Upper lobe of right lung (tissue), 1 donor: ENCODE results near the gene RFC1. TPM values are rescaled to one million over a fixed set of nuclear protein-coding genes. Genes with fewer than 3 reads are reported as not detected.
"Not testable (repeated sequence)": the region's sequence is repeated elsewhere in the genome, so short reads cannot be mapped to it uniquely, and the experiment has no call there.

ENCODE experiments used
- ATAC-seq: fragments of 200-7000 bp; cut with Tn5 transposase; one replicate; pipeline ENCODE4 v1.9.1; 2020; ENCODE audit warnings: mild to moderate bottlenecking, moderate library complexity
- DNase-seq: peaks from one replicate; pipeline ENCODE4 v3.0.0-alpha.2; 2020
- H3K27ac ChIP-seq: fragments of 200-600 bp; one replicate; pipeline ENCODE4 v1.8.0; 2022
- H3K27me3 ChIP-seq: fragments of 200-600 bp; one replicate; pipeline ENCODE4 v1.8.0; 2022; ENCODE audit warnings: mild to moderate bottlenecking
- H3K36me3 ChIP-seq: fragments of 200-600 bp; one replicate; pipeline ENCODE4 v1.8.0; 2022
- H3K4me1 ChIP-seq: fragments of 200-600 bp; one replicate; pipeline ENCODE4 v1.8.0; 2022
- H3K4me3 ChIP-seq: fragments of 200-600 bp; one replicate; pipeline ENCODE4 v1.8.0; 2022; ENCODE audit warnings: mild to moderate bottlenecking
- H3K9me3 ChIP-seq: fragments of 200-600 bp; one replicate; pipeline ENCODE4 v1.8.0; 2022
- intact Hi-C: fragments of 100-400 bp; cut with DNase I; formaldehyde crosslinking; loops from one replicate; pipeline ENCODE4 v1.11.0; 2022
- total RNA-seq: library from RNA; stranded (reverse); fragmentation: NEBNext Ultra II Directional; extraction: Animal tissue kit (Norgen Biotek cat#: 25700); gene quantifications from one replicate; pipeline ENCODE4 v1.2.1, GENCODE V29; 2021
- TF ChIP-seq, protein P1 (sequence below): fragments of 200-600 bp; IDR thresholded peaks from one replicate; pipeline ENCODE4 v1.8.0; 2022; ENCODE audit warnings: antibody characterized with exemption
- donor health status: DM: no; HTN: yes; CAD: no; lungs with severe emphysema.

The RFC1 gene
- total RNA-seq, 1 donor from 2014 or later = 55.5 TPM

DNA sequence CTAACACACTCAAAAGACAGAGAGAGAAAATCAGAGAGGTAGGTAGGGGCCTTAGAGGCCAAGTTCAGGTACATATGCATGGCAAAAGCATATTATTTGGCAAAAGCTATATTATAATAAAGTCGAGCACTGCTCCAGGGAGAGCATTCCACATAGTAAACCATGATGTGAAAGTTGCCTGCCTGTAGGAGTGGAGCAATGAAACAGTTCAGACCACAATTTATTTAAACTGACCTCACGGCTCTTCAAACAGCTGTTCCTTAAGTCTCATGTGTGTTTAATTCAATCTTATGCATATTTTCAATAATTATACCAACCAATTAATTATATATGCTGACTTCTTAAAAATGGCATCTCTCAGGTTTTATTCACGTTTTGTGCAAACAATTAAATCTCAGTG, 3.3 kb downstream of the RFC1 start:
- Histone ChIP-seq H3K4me1 (peaks cover 26% of the 10 kb centered on the region), H3K4me3 (no peak overlapping the region), H3K27me3 (no peaks in the 10 kb centered on the region), H3K36me3 (no peaks in the 10 kb centered on the region), H3K9me3 (no peaks in the 10 kb centered on the region), H3K27ac (no peak overlapping the region)
- TF ChIP-seq, protein P1, sequence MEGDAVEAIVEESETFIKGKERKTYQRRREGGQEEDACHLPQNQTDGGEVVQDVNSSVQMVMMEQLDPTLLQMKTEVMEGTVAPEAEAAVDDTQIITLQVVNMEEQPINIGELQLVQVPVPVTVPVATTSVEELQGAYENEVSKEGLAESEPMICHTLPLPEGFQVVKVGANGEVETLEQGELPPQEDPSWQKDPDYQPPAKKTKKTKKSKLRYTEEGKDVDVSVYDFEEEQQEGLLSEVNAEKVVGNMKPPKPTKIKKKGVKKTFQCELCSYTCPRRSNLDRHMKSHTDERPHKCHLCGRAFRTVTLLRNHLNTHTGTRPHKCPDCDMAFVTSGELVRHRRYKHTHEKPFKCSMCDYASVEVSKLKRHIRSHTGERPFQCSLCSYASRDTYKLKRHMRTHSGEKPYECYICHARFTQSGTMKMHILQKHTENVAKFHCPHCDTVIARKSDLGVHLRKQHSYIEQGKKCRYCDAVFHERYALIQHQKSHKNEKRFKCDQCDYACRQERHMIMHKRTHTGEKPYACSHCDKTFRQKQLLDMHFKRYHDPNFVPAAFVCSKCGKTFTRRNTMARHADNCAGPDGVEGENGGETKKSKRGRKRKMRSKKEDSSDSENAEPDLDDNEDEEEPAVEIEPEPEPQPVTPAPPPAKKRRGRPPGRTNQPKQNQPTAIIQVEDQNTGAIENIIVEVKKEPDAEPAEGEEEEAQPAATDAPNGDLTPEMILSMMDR = no peak
- ATAC-seq = no peak
- intact Hi-C loops = no loop called here
- DNase-seq = no peak

DNA sequence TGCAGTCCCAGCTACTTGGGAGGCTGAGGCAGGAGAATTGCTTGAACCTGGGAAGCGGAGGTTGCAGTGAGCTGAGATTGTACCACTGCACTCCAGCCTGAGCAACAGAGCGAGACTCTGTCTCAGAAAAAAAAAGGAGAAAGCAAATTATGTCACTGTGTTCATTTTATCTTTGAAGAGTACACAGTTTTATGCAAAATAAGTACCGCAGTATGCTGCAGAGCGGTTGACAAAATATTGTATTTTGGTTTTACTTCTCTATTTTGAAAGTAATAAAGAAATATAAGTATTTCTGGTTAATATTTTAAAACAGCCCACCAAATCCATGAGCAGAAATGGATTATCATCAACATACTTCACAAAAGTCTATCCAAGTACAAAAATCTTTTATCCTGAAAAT, 5.6 kb downstream of the RFC1 start:
- intact Hi-C loops = not testable (repeated sequence)

DNA sequence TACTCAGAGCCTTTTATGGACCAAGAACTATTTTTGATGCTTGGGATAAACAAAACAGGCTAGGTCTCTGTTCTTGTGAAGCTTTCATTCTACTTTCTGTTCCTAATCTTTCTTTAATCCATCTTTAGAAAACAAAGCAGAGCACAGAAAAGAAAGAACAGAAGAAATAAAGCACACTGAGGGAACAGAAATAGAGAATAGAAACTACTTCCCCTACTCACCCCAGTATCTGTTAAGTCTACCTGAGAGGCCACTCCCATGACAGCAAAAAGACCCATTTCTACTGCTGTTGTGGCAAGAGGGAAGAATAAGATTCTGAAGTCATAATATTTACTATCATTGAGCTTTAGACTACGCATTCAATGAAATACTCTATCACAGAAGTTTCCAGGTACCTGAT, 9.2 kb downstream of the RFC1 start:
- Histone ChIP-seq H3K27ac (no peak overlapping the region), H3K4me1 (peaks cover 24% of the 10 kb centered on the region), H3K27me3 (no peaks in the 10 kb centered on the region), H3K36me3 (no peaks in the 10 kb centered on the region), H3K9me3 (no peaks in the 10 kb centered on the region), H3K4me3 (no peak overlapping the region)
- DNase-seq (no peak), ATAC-seq (no peak)
- TF ChIP-seq, protein P1 = no peak
- intact Hi-C loops = no loop called here

More for the DNA sequence above, 5.6 kb downstream of the RFC1 start:
- not testable (repeated sequence) for ATAC-seq, H3K27ac ChIP-seq, H3K4me3 ChIP-seq, H3K9me3 ChIP-seq, H3K36me3 ChIP-seq, DNase-seq, H3K27me3 ChIP-seq
- H3K4me1 ChIP-seq = peaks cover 23% of the 10 kb centered on the region

DNA sequence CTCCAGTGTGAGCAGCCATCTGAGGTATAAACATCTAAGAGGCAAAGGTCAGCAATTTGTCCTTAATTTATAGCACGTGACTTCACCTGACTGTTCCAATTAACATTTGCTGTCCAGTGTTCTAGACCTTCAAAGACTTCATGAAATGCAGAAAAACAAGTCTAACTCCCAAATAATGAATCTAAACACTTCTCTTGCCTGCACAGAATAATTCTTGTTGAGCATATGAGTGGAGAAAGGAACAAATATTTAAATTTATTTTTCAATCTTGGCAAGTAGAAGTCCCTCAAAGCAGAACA, 12.0 kb downstream of the RFC1 start:
- peaks cover 15% of the 10 kb centered on the region for H3K36me3 ChIP-seq
- TF ChIP-seq, protein P1 = no peak

DNA sequence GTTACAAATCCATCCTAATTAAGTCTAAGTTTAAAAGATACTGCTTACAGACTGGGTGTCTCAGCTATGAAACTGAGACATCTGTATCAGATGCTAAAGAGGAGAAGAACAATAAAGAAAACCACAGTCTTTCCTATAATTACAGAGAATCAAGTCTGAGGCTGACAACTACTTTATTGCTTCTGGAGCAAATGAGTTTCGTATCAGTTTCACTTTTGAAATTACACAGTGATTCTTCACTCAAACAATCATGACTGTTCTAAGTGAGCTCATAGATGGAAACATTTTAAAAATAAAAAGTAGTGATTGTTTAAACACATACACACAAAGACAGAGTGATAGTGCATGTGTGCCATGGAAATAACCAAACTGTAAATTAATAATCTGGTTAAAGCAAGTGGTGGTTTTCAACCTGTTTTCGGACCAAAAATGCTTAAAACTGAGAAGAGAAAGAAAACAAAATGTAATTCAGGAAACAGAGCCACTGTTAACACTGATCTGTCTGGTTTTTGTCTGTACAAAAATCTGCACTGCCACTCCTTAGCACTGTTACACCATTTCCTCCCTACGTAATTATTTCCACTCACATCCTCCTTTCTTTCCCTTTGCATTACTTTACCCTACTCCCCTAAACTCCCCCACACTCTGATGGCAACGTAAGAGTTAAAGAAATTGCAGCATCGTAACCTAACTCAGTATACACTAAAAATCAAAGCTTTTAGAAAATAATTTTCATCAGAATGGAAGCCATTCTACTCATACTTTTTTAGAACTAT, 12.5 kb downstream of the RFC1 start:
- DNase-seq (no peak), ATAC-seq (peak; percentile 90)
- Histone ChIP-seq H3K36me3 (peaks cover 19% of the 10 kb centered on the region), H3K27ac (peak overlapping the region; percentile 78), H3K9me3 (no peaks in the 10 kb centered on the region), H3K4me3 (peak overlapping the region; percentile 39), H3K27me3 (no peaks in the 10 kb centered on the region), H3K4me1 (peaks cover 31% of the 10 kb centered on the region)
- TF ChIP-seq, protein P1 = no peak
- intact Hi-C loops = no loop called here

More for the DNA sequence above, 12.0 kb downstream of the RFC1 start:
- ATAC-seq (peak; percentile 16), DNase-seq (no peak)
- Histone ChIP-seq H3K4me3 (peak overlapping the region; percentile 39), H3K27me3 (no peaks in the 10 kb centered on the region), H3K9me3 (no peaks in the 10 kb centered on the region), H3K4me1 (peaks cover 31% of the 10 kb centered on the region), H3K27ac (peak overlapping the region; percentile 78)
- intact Hi-C loops = no loop called here

DNA sequence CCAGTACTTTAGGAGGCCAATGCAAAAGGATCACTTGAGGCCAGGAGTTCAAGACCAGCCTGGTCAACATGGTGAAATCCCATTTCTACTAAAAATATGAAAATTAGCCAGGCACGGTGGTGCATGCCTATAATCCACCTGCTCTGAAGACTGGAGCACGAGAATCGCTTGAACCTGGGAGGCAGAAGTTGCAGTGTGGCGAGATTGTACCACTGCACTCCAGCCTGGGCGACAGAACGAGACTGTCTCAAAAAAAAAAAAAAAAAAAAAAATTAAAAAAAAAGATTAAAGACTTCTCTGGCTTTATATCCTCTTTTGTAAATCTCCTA, 13.0 kb downstream of the RFC1 start:
- intact Hi-C loops, DNase-seq: not testable (repeated sequence)
- peak overlapping the region; percentile 78 for H3K27ac ChIP-seq

DNA sequence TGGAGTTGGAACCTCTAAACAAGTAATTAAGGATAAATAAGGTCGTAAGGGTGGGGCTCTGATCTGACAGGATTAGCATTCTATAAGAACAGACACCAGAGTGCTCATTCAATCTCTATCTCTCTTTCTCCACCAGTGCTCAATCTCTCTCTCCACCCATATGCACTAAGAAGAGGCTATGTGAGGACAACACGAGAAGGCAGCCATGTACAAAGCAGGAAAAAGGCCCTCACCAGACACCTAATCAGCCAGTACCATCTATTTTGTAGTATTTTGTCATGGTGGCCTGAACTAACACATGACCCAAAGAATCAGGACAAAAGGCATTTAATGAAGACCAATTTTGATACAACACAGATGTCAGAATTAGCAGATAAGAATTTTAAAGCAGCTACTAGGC, 16.8 kb downstream of the RFC1 start:
- TF ChIP-seq, protein P1 = no peak
- ATAC-seq (no peak), DNase-seq (no peak)
- peaks cover 25% of the 10 kb centered on the region for H3K4me1 ChIP-seq
- H3K9me3 ChIP-seq = no peaks in the 10 kb centered on the region
- no peaks in the 10 kb centered on the region for H3K27me3 ChIP-seq
- no peak overlapping the region for H3K27ac ChIP-seq
- H3K4me3 ChIP-seq = no peak overlapping the region
- intact Hi-C loops = no loop called here
- H3K36me3 ChIP-seq = peaks cover 22% of the 10 kb centered on the region

More for the DNA sequence above, 13.0 kb downstream of the RFC1 start:
- Histone ChIP-seq H3K36me3 (peaks cover 22% of the 10 kb centered on the region), H3K4me1 (peaks cover 31% of the 10 kb centered on the region), H3K4me3 (peak overlapping the region; percentile 39)
- not testable (repeated sequence) for H3K9me3 ChIP-seq, H3K27me3 ChIP-seq
- peak; percentile 23 for ATAC-seq
